ENCODE results near the gene F7.

GRCh38 chr13:113110852-113111315, 5.3 kb downstream of the F7 start:
- TF ChIP-seq ZNF583 (CRISPR knock-in tag; IDR thresholded peaks at IDR 0.05) (no peak), CTCF (IDR thresholded peaks at IDR 0.05 in 2 of 3, conservative IDR thresholded peaks at IDR 0.05 in 1 of 3; ENCODE audit: insufficient read depth in 2 of 3, low read depth in 1 of 3, low read length in 3 of 3) (no peak), JUNB (CRISPR knock-in tag; conservative IDR thresholded peaks at IDR 0.05) (no peak), E2F5 (CRISPR knock-in tag; IDR thresholded peaks at IDR 0.05) (no peak), ZBTB49 (CRISPR knock-in tag; IDR thresholded peaks at IDR 0.05; ENCODE audit: borderline replicate concordance) (no peak), YY1 (IDR thresholded peaks at IDR 0.05; ENCODE audit: borderline replicate concordance in 1 of 3, control insufficient read depth in 1 of 3, extremely low read depth in 1 of 3, insufficient read depth in 3 of 3, insufficient read length in 1 of 3, insufficient replicate concordance in 2 of 3, low read depth in 1 of 3, low read length in 2 of 3) (no peak), GTF2E2 (tag; IDR thresholded peaks at IDR 0.05) (no peak), REST (IDR thresholded peaks at IDR 0.05; ENCODE audit: borderline replicate concordance) (no peak), REST (CRISPR knock-in tag; IDR thresholded peaks at IDR 0.05; ENCODE audit: low read depth) (no peak), POLR2AphosphoS5 (IDR thresholded peaks at IDR 0.05; ENCODE audit: control insufficient read depth, insufficient read depth, low read depth, low read length) (no peak)
